ENCODE data around the gene PRR18.

The PRR18 gene

GRCh38 chr6:166305562-166306117, 2.6 kb downstream of the PRR18 start:
- DNase-seq (ENCODE audit: low spot score), result no peak

- DNase-seq (ENCODE audit: low spot score), result no peak
Measured at GRCh38 chr6:166304106-166304505, 4.1 kb downstream of the PRR18 start.

GRCh38 chr6:166301611-166302529, 6.3 kb downstream of the PRR18 start:
- no peak for DNase-seq (ENCODE audit: low spot score)

- no peak for DNase-seq (ENCODE audit: low spot score)
Measured at GRCh38 chr6:166300357-166300987, 7.7 kb downstream of the PRR18 start.

GRCh38 chr6:166297606-166298005, 10.6 kb downstream of the PRR18 start:
- no peak for DNase-seq (ENCODE audit: low spot score)

- DNase-seq (ENCODE audit: low spot score), result no peak
Measured at GRCh38 chr6:166296035-166296883, 11.9 kb downstream of the PRR18 start.

GRCh38 chr6:166293731-166294584, 14.2 kb downstream of the PRR18 start:
- DNase-seq (ENCODE audit: low spot score), result no peak

GRCh38 chr6:166289207-166290060, 18.8 kb downstream of the PRR18 start:
- DNase-seq (ENCODE audit: low spot score), result no peak

- no peak for DNase-seq (ENCODE audit: low spot score)
Measured at GRCh38 chr6:166286839-166287271, 21.3 kb downstream of the PRR18 start.

- DNase-seq (ENCODE audit: low spot score), result no peak
Measured at GRCh38 chr6:166285233-166285632, 23.0 kb downstream of the PRR18 start.

- DNase-seq (ENCODE audit: low spot score), result no peak
Measured at GRCh38 chr6:166284640-166285039, 23.6 kb downstream of the PRR18 start.

GRCh38 chr6:166282394-166283032, 25.7 kb downstream of the PRR18 start:
- DNase-seq (ENCODE audit: low spot score), result no peak

GRCh38 chr6:166281104-166281503, 27.1 kb downstream of the PRR18 start:
- DNase-seq (ENCODE audit: low spot score), result no peak

GRCh38 chr6:166279393-166279679, 28.9 kb downstream of the PRR18 start:
- DNase-seq (ENCODE audit: low spot score), result no peak

GRCh38 chr6:166278579-166279392, 29.4 kb downstream of the PRR18 start:
- no peak for DNase-seq (ENCODE audit: low spot score)

GRCh38 chr6:166277892-166278578, 30.2 kb downstream of the PRR18 start:
- DNase-seq (ENCODE audit: low spot score), result no peak

- DNase-seq (ENCODE audit: low spot score), result no peak
Measured at GRCh38 chr6:166277018-166277417, 31.2 kb downstream of the PRR18 start.

- peak; percentile 28 for DNase-seq (ENCODE audit: low spot score)
Measured at GRCh38 chr6:166275714-166276166, 32.5 kb downstream of the PRR18 start.
